Peyer's patch (tissue), 4 donors: ENCODE measurements around the gene RDH5. TPM values are rescaled to one million over a fixed set of nuclear protein-coding genes. Genes with fewer than 3 reads are reported as not detected.
A peak's percentile ranks its signal among the peaks of the same experiment; 100 is the strongest.

ENCODE experiments used
- DNase-seq, 3 donors: peaks; one replicate each; pipeline ENCODE4 v3.0.0-alpha.2; 2017 to 2019
- H3K27ac ChIP-seq, 4 donors: fragments of 200-600 bp; sonication (generic); one replicate each; pipeline ENCODE4 v1.5.1; 2016 to 2019
- H3K27me3 ChIP-seq, 2 donors: fragments of 200-600 bp; sonication (generic); one replicate each; pipeline ENCODE4 v1.5.1; 2019
- H3K36me3 ChIP-seq, 3 donors: fragments of 200-600 bp; sonication (generic); one replicate each; pipeline ENCODE4 v1.5.1; 2016 to 2019
- H3K4me1 ChIP-seq, 4 donors: fragments of 200-600 bp; sonication (generic); one replicate each; pipeline ENCODE4 v1.5.1; 2016 to 2019
- H3K4me3 ChIP-seq, 4 donors: fragments of 200-600 bp; sonication (generic); 1 replicate in 3 of 4; 2 replicates in 1 of 4; pipeline ENCODE4 v1.5.1; 2016 to 2019; ENCODE audit warnings: mild to moderate bottlenecking in 1 of 4
- H3K9me3 ChIP-seq, 4 donors: fragments of 200-600 bp; sonication (generic); one replicate each; pipeline ENCODE4 v1.5.1; 2016 to 2019; ENCODE audit warnings: mild to moderate bottlenecking in 1 of 4
- POLR2A ChIP-seq, 2 donors: fragments of 450-650 bp; IDR thresholded peaks; one replicate each; pipeline ENCODE4 v1.5.1; 2017; ENCODE audit warnings: antibody characterized with exemption in 2 of 2, mild to moderate bottlenecking in 2 of 2, moderate library complexity in 2 of 2
- total RNA-seq, 4 donors: library from RNA; depleted of rRNA; stranded (reverse); fragments of >200 nt; gene quantifications; one replicate each; pipeline ENCODE4 v1.1.0, GENCODE V29; 2016
- TF ChIP-seq, protein P1 (sequence below), 6 experiments: fragments of 450-650 bp in 4 of 6; fragments of 200-600 bp in 2 of 6; sonication (generic) in 1 of 6; IDR thresholded peaks; one replicate each; pipeline ENCODE4 v1.5.1; 2017 to 2019; ENCODE audit warnings: antibody characterized with exemption in 6 of 6, mild to moderate bottlenecking in 3 of 6, moderate library complexity in 1 of 6

The RDH5 gene
- total RNA-seq, 4 donors from 2014 or later, result 47.0 to 113 (median 90.9) TPM

- Histone ChIP-seq H3K36me3 (no peaks in the 10 kb centered on the region), H3K27ac (no peak overlapping the region), H3K4me1 (peaks cover 0 to 6% (median 0%) of the 10 kb centered on the region in 4 donors), H3K9me3 (no peaks in the 10 kb centered on the region), H3K27me3 (no peaks in the 10 kb centered on the region), H3K4me3 (no peak overlapping the region)
- TF ChIP-seq POLR2A (IDR thresholded peaks at IDR 0.05), result no peak
- TF ChIP-seq, protein P1, sequence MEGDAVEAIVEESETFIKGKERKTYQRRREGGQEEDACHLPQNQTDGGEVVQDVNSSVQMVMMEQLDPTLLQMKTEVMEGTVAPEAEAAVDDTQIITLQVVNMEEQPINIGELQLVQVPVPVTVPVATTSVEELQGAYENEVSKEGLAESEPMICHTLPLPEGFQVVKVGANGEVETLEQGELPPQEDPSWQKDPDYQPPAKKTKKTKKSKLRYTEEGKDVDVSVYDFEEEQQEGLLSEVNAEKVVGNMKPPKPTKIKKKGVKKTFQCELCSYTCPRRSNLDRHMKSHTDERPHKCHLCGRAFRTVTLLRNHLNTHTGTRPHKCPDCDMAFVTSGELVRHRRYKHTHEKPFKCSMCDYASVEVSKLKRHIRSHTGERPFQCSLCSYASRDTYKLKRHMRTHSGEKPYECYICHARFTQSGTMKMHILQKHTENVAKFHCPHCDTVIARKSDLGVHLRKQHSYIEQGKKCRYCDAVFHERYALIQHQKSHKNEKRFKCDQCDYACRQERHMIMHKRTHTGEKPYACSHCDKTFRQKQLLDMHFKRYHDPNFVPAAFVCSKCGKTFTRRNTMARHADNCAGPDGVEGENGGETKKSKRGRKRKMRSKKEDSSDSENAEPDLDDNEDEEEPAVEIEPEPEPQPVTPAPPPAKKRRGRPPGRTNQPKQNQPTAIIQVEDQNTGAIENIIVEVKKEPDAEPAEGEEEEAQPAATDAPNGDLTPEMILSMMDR (IDR thresholded peaks at IDR 0.05), result no peak
- no peak for DNase-seq
Observed at GRCh38 chr12:55700255-55701018, 19.8 kb upstream of the RDH5 start.

- H3K4me1 ChIP-seq, result peaks cover 0 to 8% (median 6%) of the 10 kb centered on the region in 4 donors
- no peak for DNase-seq
- no peaks in the 10 kb centered on the region for H3K27me3 ChIP-seq
- TF ChIP-seq POLR2A (IDR thresholded peaks at IDR 0.05), result no peak
- TF ChIP-seq, protein P1 (IDR thresholded peaks at IDR 0.05), result no peak
- H3K27ac ChIP-seq, result peak overlapping the region in 1 of 4 donors; percentile 56
- H3K36me3 ChIP-seq, result no peaks in the 10 kb centered on the region
- no peak overlapping the region for H3K4me3 ChIP-seq
- no peaks in the 10 kb centered on the region for H3K9me3 ChIP-seq
Observed at GRCh38 chr12:55702861-55703260, 17.3 kb upstream of the RDH5 start.

GRCh38 chr12:55703288-55703687 is 16.9 kb upstream of the RDH5 start:
- no peak for DNase-seq
- H3K27ac ChIP-seq, result peak overlapping the region in 1 of 4 donors; percentile 63

DNA sequence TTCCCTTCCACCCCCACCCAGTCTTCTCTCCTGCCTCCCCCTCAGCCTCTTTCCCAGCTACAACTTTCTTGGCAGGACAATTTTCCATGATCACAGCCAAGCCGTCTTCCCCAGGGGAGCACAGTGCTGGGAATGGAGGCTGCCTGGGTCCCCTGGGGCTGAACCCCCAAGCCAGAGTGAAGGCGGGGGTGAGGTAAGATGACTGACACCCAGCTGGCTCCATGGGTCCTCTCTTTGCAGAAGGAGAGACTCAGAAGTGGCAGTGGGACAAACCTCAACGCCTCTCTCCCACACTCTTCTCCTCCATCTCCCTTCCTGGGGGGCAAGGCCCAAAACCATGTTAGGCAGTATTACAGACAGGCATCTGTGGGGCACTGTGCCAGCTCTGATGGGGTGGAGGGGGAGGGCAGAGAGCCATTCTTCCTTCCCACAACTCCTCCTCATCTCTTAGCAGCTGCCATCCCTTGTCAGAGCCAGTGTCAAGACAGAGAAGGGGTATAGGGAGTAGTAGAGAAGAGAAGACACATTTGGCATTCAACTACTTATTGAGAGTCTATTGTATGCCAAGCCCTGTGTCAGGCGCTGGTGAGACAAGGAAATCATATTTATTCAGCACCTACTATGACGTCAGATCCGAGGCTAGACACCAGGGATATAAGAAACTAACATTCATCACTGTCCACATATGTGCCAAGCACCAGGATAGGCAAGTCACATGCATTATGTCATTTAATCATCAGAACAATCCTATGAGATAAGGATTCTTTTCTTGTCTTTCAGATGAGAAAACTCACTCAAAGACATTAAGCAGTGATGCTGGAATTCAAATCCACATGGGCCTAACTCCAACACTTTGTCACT is 16.1 kb upstream of the RDH5 start:
- Histone ChIP-seq H3K36me3 (no peaks in the 10 kb centered on the region), H3K4me1 (peaks cover 0 to 17% (median 6%) of the 10 kb centered on the region in 4 donors), H3K9me3 (no peaks in the 10 kb centered on the region), H3K27me3 (no peaks in the 10 kb centered on the region), H3K27ac (peak overlapping the region in 2 of 4 donors; percentile 4 to 63), H3K4me3 (no peak overlapping the region)
- DNase-seq, result no peak
- TF ChIP-seq POLR2A (IDR thresholded peaks at IDR 0.05), result no peak
- TF ChIP-seq, protein P1 (IDR thresholded peaks at IDR 0.05), result no peak

More at GRCh38 chr12:55703288-55703687, 16.9 kb upstream of the RDH5 start:
- no peaks in the 10 kb centered on the region for H3K9me3 ChIP-seq
- no peaks in the 10 kb centered on the region for H3K27me3 ChIP-seq
- no peaks in the 10 kb centered on the region for H3K36me3 ChIP-seq
- H3K4me3 ChIP-seq, result no peak overlapping the region
- no peak for TF ChIP-seq POLR2A (IDR thresholded peaks at IDR 0.05)
- TF ChIP-seq, protein P1 (IDR thresholded peaks at IDR 0.05), result no peak
- peaks cover 0 to 12% (median 6%) of the 10 kb centered on the region in 4 donors for H3K4me1 ChIP-seq

GRCh38 chr12:55704824-55705718 is 15.1 kb upstream of the RDH5 start:
- Histone ChIP-seq H3K27me3 (no peaks in the 10 kb centered on the region), H3K4me3 (peak overlapping the region in 1 of 4 donors; percentile 55), H3K36me3 (no peaks in the 10 kb centered on the region), H3K4me1 (peaks cover 0 to 20% (median 6%) of the 10 kb centered on the region in 4 donors), H3K27ac (peak overlapping the region in 2 of 4 donors; percentile 4 to 63), H3K9me3 (no peaks in the 10 kb centered on the region)
- no peak for TF ChIP-seq POLR2A (IDR thresholded peaks at IDR 0.05)
- TF ChIP-seq, protein P1 (IDR thresholded peaks at IDR 0.05), result no peak
- DNase-seq, result no peak
